Mucosa of gallbladder (tissue), 1 donor: ENCODE data around the gene CT45A6. TPM values are rescaled to one million over a fixed set of nuclear protein-coding genes. Genes with fewer than 3 reads are reported as not detected.
"Not testable (repeated sequence)": the region's sequence is repeated elsewhere in the genome, so short reads cannot be mapped to it uniquely, and the experiment has no call there.

ENCODE experiments used
- DNase-seq: peaks from one replicate; pipeline ENCODE4 v3.0.0-alpha.2; 2020; ENCODE audit warnings: low spot score
- total RNA-seq: library from RNA; stranded (reverse); gene quantifications from one replicate; pipeline ENCODE4 v1.2.1, GENCODE V29; 2021
- donor health status: DM: no; HTN: no; CAD: no.

CT45A6 gene, protein sequence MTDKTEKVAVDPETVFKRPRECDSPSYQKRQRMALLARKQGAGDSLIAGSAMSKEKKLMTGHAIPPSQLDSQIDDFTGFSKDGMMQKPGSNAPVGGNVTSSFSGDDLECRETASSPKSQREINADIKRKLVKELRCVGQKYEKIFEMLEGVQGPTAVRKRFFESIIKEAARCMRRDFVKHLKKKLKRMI
- not detected for total RNA-seq

DNA sequence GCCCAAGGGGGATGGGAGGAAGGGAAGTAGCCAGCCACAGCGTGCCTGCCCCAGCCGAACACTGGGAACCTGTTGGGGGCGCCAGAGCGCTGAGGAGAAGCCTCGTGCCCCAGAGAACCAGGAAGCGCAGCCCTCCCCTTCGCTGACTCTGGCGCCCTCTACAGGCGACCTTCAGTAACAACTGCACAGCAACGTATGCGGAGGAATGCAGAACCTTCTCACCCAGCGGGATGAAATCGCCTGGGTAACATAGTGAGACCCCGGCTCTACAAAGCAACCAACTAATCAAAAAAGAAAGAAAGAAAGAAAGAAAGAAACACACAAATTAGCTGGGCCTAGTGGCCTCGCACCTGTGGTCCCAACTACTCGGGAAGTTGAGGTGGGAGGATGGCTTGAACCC is at the start of gene CT45A6:
TSS of gene CT45A6 (minus strand) at position 101 of the 400 bp plus-strand sequence. CDS start 3,794 bp downstream, outside the sequence.
- DNase-seq = not testable (repeated sequence)

- not testable (repeated sequence) for DNase-seq
Measured at GRCh38 chrX:135837180-135837579, 34.6 kb upstream of the CT45A6 start, which contains the start of gene CT45A7. TSS of gene CT45A7 (minus strand) at chrX:135837280. CDS start at chrX:135833533, 3,747 bp downstream.

- not testable (repeated sequence) for DNase-seq
Measured at GRCh38 chrX:135819912-135820311, 17.3 kb upstream of the CT45A6 start, which contains the start of gene CT45A2. TSS of gene CT45A2 (minus strand) at chrX:135820012. CDS start at chrX:135816265, 3,747 bp downstream.

GRCh38 chrX:135785403-135785802 is 17.2 kb downstream of the CT45A6 start, which contains the start of gene CT45A5:
TSS of gene CT45A5 (minus strand) at chrX:135785503. CDS start at chrX:135781729, 3,774 bp downstream.
- DNase-seq = not testable (repeated sequence)

DNA sequence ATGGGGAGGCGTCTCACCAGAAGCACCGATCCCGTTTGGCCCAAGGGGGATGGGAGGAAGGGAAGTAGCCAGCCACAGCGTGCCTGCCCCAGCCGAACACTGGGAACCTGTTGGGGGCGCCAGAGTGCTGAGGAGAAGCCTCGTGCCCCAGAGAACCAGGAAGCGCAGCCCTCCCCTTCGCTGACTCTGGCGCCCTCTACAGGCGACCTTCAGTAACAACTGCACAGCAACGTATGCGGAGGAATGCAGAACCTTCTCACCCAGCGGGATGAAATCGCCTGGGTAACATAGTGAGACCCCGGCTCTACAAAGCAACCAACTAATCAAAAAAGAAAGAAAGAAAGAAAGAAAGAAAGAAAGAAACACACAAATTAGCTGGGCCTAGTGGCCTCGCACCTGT is 34.5 kb downstream of the CT45A6 start, which contains the start of gene CT45A3:
TSS of gene CT45A3 (minus strand) at position 101 of the 400 bp plus-strand sequence. CDS start 3,747 bp downstream, outside the sequence.
- not testable (repeated sequence) for DNase-seq

DNA sequence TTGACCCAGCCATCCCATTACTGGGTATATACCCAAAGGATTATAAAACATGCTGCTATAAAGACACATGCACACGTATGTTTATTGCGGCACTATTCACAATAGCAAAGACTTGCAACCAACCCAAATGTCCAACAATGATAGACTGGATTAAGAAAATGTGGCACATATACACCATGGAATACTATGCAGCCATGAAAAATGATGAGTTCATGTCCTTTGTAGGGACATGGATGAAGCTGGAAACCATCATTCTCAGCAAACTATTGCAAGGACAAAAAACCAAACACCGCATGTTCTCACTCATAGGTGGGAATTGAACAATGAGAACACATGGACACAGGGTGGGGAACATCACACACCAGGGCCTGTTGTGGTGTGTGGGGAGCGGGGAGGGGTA is 57.8 kb downstream of the CT45A6 start:
- DNase-seq = not testable (repeated sequence)

Other genes starting within 250 kb of the CT45A6 start
- not detected for gene CT45A1, start 89.1 kb downstream of the CT45A6 start, total RNA-seq
- not detected for gene CT45A3, start 34.6 kb downstream of the CT45A6 start, total RNA-seq
- gene CT45A5, start 17.3 kb downstream of the CT45A6 start, total RNA-seq = not detected
- not detected for gene CT45A2, start 17.2 kb upstream of the CT45A6 start, total RNA-seq
- not detected for gene CT45A7, start 34.5 kb upstream of the CT45A6 start, total RNA-seq
- gene CT45A8, start 51.8 kb upstream of the CT45A6 start, total RNA-seq = not detected
- not detected for gene CT45A9, start 69.0 kb upstream of the CT45A6 start, total RNA-seq
- not detected for gene CT45A10, start 90.7 kb upstream of the CT45A6 start, total RNA-seq
- gene SAGE1, start 90.9 kb upstream of the CT45A6 start, total RNA-seq = not detected
- 28.1 TPM for gene MMGT1, start 171.2 kb upstream of the CT45A6 start, total RNA-seq
- gene SLC9A6, start 182.6 kb upstream of the CT45A6 start, total RNA-seq = 13.3 TPM